ENCODE measurements around the gene CLASP2.

GRCh38 chr3:33658991-33659848, 58.8 kb downstream of the CLASP2 start:
- no peak for TF ChIP-seq CTCF (IDR thresholded peaks at IDR 0.05; ENCODE audit: borderline replicate concordance, extremely low read depth, low read length, poor library complexity, severe bottlenecking)
- TF ChIP-seq EZH2 (IDR thresholded peaks at IDR 0.05; ENCODE audit: borderline replicate concordance, low read depth, low read length, severe bottlenecking): no peak

Data from DND-41 (cell line).